H1 (cell line): ENCODE results near the gene MZT1. TPM values are rescaled to one million over a fixed set of nuclear protein-coding genes. Genes with fewer than 3 reads are reported as not detected.

Experiments
- ATF3 ChIP-seq: IDR thresholded peaks from 2 replicates; pipeline ENCODE4 v1.6.1; 2011; ENCODE audit warnings: low read depth, mild to moderate bottlenecking, low read length; ENCODE audit not compliant: insufficient read depth
- CBX8 ChIP-seq: fragments of 300-800, 300-1000 bp; sonication (generic); IDR thresholded peaks from 2 replicates; pipeline ENCODE4 v1.7.1; 2016; ENCODE audit warnings: low read depth, low read length, borderline replicate concordance
- CHD1 ChIP-seq: IDR thresholded peaks from 2 replicates; pipeline ENCODE4 v1.6.1; 2012; ENCODE audit warnings: low read depth, low read length, improper control_type of control experiment
- CTBP2 ChIP-seq: IDR thresholded peaks from 2 replicates; pipeline ENCODE4 v1.7.0; 2011; ENCODE audit warnings: borderline replicate concordance, mild to moderate bottlenecking, moderate library complexity, mixed read lengths, low read length; ENCODE audit not compliant: insufficient read depth, insufficient read length
- HDAC2 ChIP-seq, 2 experiments: fragments of 300-600 bp in 1 of 2; sonication (generic) in 1 of 2; IDR thresholded peaks; 2 replicates each; pipeline ENCODE4 v1.6.1; 2011 to 2012; ENCODE audit warnings: low read depth in 2 of 2, low read length in 2 of 2, mild to moderate bottlenecking in 2 of 2, moderate library complexity in 2 of 2, borderline replicate concordance in 1 of 2, inconsistent platforms in 1 of 2
- POLR2AphosphoS5 ChIP-seq: IDR thresholded peaks from 2 replicates; pipeline ENCODE4 v1.6.1; 2011; ENCODE audit warnings: low read depth, low read length
- RFX5 ChIP-seq: IDR thresholded peaks from 2 replicates; pipeline ENCODE4 v1.6.1; 2011; ENCODE audit warnings: low read depth, low read length, improper control_type of control experiment, borderline replicate concordance
- polyA plus RNA-seq, 7 experiments: library from polyadenylated mRNA; depleted of rRNA in 3 of 7; stranded (reverse) in 5 of 7; unstranded in 2 of 7; fragments of >200 nt in 5 of 7; fragments of 200-250 nt in 2 of 7; gene quantifications; 1 replicate in 5 of 7; 2 replicates in 1 of 7; 4 replicates in 1 of 7; pipeline versions ENCODE4 v1.2.1 to v1.2.3, GENCODE V29; 2011 to 2013; ENCODE audit warnings: missing spikeins in 2 of 7, mixed read lengths in 2 of 7
- total RNA-seq: library from RNA; stranded (reverse); fragmentation: NEBNext Ultra II Directional; extraction: Animal tissue kit (Norgen Biotek cat#: 25700); gene quantifications from 2 replicates; pipeline ENCODE4 v1.2.1, GENCODE V29; 2021

The MZT1 gene
- total and polyA plus RNA-seq, 2 of the 8 experiments (the other 6 are each of a cell fraction or from before 2014, with no cell fraction given) = 8.8 to 25.2 TPM

GRCh38 chr13:72754111-72754510 lies 26.7 kb upstream of the MZT1 start (continued):
- TF ChIP-seq CHD1 (no peak), CTBP2 (no peak), CBX8 (no peak), HDAC2 (IDR thresholded peaks at IDR 0.05; ENCODE audit: borderline replicate concordance in 1 of 2, low read depth in 2 of 2, low read length in 2 of 2) (no peak), ATF3 (no peak), POLR2AphosphoS5 (no peak), RFX5 (no peak)
- TF ChIP-seq, all 59 proteins: peak for 0
